HG02610 (cell line): ENCODE data around the gene SMARCA4.
A peak's percentile ranks its signal among the peaks of the same experiment; 100 is the strongest.
"Not testable (repeated sequence)": the region's sequence is repeated elsewhere in the genome, so short reads cannot be mapped to it uniquely, and the experiment has no call there.

ENCODE experiments used
- ATAC-seq: cut with Tn5 transposase; IDR thresholded peaks from one replicate; pipeline ENCODE4 v1.9.1; 2021; ENCODE audit warnings: mild to moderate bottlenecking, moderate library complexity; ENCODE audit not compliant: unreplicated experiment

SMARCA4 gene

DNA sequence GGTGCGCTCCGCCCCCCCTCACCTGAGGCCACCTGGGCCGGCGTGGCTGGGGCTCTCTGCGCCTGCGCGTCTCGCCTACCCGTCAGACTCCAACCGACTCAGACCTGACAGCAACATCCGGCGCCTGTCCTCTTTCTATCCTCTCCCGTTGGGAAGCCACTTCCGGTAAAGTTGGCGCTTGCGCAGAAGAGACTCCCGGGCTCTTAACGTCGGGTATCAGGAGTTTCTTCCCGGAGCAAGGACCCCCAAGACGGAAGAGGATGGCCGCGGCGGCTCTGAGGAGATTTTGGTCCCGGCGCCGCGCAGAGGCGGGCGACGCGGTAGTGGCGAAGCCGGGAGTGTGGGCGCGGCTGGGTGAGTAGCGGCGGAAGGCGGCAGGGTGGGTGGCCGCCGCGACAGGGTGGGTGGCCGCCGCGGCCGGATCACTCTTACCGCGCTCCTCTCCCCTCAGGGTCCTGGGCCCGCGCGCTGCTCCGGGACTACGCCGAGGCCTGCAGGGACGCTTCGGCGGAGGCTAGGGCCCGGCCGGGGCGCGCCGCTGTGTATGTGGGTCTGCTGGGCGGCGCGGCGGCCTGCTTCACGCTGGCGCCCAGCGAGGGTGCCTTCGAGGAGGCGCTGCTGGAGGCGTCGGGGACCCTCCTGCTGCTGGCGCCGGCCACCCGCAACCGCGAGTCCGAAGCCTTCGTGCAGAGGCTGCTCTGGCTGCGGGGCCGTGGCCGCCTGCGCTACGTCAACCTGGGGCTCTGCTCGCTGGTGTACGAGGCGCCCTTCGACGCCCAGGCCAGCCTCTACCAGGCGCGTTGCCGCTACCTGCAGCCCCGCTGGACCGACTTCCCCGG, 32.0 kb upstream of the SMARCA4 start, which contains the start of the genes TIMM29 and YIPF2:
TSS of gene TIMM29 (plus strand) at position 249 of the 839 bp plus-strand sequence. CDS start at position 261, 12 bp downstream.
TSS of gene YIPF2 (minus strand) at position 77 of the 839 bp plus-strand sequence. CDS start 229 bp downstream, outside the sequence.
- peak; percentile 82 for ATAC-seq

DNA sequence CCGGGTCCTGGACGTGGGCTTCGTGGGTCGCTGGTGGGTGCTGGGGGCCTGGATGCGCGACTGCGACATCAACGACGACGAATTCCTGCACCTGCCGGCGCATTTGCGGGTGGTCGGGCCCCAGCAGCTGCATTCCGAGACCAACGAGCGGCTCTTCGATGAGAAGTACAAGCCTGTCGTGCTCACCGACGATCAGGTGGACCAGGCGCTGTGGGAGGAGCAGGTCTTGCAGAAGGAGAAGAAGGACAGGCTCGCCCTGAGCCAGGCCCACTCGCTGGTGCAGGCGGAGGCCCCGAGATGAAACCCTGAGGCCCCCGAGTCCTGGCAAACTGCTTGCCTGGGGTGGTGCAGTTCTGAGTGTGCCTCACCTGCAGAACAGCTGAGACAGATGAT, 31.4 kb upstream of the SMARCA4 start:
- ATAC-seq, result no peak

DNA sequence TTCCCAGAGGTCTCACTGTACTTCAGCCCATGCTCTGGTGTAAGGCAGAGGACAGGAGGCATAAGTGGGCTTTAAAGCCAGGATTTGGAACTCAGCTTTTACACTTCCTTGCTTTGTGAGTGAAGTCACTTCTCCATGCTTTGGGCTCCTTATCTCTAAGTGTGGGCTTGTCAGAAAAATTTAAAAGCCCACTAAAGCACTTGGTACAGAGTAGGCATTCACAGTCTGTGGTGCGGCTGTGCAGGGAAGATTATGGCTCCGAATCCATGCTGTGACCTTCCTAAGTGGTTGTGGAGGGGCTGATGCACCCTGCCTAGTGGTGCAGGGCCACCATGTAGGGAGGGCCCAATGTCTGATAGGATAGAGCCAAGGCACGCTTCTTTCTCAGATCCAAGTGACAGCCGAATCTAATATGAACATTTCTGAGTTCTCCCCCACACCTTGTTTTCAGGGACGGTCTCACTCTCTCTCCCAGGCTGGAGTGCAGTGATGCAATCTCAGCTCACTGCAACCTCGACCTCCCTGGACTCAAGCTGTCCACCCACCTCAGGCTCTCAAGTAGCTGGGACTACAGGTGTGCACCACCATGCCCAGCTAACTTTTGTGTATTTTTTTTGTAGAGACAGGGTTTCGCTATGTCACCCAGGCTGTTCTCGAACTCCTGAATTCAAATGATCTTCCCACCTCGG, 25.3 kb upstream of the SMARCA4 start:
- ATAC-seq, result no peak

DNA sequence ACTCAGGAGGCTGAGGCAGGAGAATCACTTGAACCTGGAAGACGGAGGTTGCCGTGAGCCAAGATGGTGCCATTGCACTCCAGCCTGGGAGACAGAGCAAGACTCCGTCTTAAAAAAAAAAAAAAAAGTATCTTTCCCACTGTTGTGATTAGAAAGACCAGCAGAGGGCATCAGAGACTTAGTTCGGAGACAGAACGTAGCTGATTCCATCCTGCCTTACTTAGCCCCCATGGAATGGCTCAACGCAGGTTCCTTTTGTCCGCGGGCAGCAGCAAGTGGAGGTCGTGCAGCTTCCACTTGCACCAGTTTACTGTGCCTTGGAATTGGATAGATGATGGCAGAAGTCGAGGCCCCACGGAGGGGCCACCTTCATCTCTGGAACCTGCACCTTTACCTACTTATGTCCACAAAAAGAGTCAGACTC, 24.2 kb upstream of the SMARCA4 start:
- no peak for ATAC-seq

DNA sequence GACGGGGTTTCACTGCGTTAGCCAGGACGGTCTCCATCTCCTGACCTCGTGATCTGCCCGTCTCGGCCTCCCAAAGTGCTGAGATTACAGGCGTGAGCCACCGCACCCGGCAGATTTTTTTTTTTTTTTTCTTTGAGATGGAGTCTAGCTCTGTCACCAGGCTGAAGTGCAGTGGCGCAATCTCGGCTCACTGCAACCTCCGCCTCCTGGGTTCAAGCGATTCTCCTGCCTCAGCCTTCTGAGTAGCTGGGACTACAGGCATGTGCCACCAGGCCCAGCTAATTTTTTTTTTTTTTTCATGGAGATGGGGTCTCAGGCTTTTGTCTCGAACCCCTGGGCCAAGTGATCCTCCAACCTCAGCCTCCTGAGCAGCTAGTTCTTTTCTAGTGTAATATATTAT, 19.2 kb upstream of the SMARCA4 start:
- ATAC-seq, result not testable (repeated sequence)

DNA sequence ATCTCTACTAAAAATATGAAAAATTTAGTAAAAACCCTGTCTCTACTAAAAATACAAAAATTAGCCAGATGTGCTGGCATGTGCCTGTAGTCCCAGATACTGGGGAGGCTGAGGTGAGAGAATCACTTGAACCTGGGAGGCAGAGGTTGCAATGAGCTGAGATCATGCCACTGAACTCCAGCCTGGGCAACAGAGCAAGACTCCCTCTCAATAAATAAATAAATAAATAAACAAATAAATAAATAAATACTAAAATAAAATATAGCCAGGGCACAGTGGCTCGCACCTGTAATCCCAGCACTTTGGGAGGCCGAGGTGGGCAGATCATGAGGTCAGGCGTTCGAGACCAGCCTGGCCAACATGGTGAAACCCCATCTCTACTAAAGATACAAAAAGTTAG, 17.4 kb upstream of the SMARCA4 start:
- not testable (repeated sequence) for ATAC-seq

DNA sequence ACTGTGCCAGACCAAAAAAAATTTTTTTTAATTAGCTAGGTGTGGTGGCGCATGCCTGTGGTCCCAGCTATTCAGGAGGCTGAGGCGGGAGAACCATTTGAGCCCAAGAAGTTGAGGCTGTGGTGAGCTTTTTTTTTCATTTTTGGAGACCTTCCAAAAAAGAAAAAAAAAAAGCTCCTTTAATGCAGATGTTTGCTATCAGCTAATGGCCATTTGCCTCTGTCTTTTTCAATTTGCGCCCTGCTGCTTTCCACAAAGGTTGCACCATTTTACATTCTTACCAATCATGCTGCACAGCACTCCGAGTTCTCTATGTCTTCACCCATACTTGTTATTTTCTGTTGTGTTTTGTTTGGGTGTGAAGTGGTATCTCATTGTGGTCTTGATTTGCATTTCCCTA, 15.6 kb upstream of the SMARCA4 start:
- ATAC-seq, result no peak

DNA sequence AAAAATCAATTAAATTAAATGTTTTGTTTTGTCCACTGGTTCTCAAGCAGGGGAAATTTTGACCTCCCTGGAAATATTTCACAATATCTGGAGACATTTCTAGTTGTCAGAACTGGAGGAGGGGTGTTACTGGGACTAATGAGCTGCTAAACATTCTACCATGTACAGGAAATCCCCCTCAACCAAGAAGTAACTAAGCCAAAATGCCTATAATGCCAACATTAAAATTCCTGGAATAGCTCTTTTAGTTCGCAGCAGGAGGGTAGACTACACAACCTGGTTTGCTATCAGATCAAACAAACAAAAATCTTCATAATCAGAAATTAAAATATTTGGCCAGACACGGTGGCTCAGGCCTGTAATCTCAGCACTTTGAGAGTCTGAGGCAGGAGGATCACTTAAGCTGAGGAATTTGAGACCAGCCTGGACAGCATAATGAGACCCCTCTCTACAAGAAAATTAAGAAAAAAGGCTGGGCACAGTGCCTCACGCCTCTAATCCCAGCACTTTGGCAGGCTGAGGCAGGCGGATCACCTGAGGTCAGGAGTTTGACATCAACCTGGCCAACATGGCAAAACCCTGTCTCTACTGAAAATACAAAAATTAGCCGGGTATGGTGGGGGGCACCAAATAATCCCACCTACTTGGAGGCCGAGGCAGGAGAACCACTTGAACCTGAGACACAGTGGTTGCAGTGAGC, 13.7 kb upstream of the SMARCA4 start:
- ATAC-seq, result no peak

DNA sequence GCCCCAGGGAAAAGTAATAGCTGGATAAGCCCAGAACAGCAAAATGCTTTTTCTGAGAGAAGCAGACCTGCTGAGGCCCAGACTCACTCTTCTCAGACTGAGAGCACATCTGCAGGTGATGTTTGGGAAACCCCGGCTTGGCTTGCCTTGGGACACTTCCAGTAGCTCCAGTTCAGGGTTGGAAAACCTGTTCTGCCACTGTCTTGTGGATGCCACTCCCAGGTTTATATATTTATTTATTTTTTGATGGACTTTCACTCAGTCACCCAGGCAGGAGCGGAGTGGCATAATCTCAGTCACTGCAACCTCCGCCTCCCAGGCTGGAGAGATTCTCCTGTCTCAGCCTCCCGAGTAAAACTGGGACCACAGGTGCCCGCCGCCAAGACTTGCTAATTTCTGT, 8.0 kb upstream of the SMARCA4 start:
- ATAC-seq, result no peak

DNA sequence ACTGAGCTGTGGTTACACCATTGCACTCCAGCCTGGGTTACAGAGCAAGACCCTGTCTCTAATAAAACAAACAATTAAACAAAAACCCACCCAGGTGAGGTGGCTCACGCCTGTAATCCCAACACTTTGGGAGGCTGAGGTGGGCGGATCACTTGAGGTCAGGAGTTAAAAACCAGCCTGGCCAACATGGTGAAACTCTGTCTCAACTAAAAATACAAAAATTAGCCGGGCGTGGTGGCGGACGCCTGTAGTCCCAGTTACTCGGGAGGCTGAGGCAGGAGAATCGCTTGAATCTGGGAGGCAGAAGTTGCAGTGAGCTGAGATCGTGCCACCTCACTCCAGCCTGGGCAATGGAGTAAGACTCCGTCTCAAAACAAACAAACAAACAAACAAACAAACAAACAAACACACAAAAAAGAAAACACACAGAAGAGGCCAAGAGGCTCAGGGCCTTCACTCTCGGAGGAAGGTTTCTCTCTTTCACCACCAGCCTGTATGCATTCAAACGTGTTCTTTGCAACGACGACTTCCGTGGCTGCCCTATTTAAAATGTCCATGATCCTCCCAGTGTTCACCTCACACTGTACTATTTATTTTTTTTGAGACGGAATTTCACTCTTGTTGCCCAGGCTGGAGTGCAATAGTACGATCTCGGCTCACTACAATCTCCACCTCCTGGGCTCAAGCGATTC, 1.4 kb upstream of the SMARCA4 start:
- not testable (repeated sequence) for ATAC-seq

DNA sequence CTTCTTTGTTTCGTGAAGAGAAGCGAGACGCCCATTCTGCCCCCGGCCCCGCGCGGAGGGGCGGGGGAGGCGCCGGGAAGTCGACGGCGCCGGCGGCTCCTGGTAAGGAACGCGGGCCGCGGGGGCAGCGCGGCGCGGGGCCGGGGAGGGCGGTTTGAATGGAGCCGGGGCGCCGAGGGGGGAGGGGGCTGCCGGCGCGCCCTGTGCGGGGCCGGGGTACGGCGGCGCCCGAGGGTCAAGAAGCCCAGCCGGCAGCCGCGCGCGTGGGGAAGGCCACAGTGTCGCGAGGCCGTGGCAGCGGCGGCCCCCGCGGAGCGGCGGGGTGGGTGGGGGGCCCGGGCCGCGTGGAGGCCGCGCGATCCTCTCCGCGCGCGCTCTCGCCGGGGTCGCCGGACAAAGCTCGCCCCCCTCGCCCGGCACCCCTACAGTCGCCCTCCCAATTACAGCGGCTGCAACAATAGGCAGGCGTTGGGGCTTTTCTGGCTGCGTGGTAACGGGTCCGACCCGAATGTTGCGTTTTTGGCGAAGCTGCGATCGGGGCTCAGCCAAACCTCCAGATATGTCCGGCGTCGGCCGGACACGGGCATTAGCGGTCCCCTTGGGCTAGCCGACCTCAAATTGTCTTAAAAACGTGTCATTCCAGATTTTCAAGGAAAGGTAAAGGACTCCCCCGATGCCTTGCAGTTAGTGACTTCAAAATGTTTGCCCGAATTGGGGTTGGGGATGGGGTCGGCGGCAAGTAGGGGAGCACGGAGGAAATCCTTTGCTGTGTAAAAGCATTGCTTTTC, 437 bp downstream of the SMARCA4 start:
- ATAC-seq, result peak; percentile 34

DNA sequence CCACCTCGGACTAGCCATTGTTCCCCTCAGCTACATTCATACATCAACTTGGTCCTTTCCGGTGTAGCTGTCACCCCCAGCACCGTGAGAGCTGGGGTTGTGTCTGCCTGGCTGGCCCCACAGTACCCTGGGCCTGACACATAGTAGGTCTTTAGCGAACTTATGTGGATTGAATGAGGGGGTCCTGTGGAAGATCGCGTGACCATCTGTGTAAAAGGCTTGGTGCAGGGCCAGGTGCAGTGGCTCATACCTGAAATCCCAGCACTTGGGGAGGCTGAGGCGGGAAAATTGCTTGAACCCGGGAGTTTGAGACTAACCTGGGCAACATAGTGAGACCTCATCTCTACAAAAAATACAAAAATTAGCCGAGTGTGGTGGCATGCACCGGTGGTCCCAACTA, 2.0 kb downstream of the SMARCA4 start:
- ATAC-seq, result no peak

DNA sequence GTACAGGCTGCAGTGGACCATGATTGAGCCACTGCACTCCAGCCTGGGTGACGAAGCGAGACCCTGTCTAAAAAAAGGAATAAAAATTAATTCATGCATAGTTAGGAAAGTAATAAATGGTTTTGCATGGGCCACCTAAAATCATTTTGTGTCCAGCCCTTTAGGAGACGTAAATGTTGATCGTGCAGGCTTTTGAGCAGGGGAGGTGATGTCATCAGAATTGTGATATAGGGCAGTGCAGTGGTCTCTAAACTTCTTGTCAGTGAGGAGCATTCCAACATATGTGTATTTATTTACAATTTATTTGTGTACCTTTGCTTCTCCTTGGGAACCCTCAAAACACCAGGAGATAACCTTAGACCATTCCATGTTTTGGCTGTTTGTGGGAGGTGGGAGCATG, 3.0 kb downstream of the SMARCA4 start:
- no peak for ATAC-seq

DNA sequence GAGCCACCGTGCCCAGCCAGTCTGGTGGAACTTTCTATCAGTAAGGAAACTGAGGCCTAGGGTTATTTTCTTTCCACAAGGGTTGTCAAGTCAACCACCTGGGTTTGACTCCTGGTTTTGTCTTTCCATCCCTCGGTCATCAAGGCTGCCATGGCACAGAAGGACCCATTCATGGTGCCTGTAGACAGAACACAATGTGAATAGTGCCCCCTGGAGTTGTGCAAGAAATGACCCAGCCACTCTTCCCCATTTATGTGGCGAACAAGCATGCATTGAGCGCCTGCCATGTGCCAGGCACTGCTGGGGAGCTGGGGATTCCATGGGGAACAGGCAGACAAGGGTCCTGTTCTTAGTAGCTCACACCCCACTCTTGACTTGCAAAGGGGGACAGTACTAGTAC, 4.1 kb downstream of the SMARCA4 start:
- ATAC-seq, result no peak

DNA sequence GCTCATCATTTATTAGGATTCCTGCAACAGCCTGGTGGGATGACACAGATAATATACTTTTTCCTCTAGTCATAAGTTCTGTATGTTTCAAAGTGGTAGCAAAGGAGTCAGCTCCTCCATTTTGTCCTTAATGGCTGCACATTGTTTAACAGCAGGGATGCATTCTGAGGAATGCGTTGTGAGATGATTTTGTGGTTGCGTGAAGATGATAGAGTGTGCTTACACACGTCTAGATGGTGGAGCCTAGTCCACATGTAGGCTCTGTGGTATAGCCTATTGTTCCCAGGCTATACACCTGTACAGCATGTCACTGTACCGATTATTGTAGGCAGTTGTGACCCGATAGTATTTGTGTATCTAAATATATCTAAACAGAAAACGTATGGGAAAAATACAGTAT, 4.6 kb downstream of the SMARCA4 start:
- no peak for ATAC-seq

DNA sequence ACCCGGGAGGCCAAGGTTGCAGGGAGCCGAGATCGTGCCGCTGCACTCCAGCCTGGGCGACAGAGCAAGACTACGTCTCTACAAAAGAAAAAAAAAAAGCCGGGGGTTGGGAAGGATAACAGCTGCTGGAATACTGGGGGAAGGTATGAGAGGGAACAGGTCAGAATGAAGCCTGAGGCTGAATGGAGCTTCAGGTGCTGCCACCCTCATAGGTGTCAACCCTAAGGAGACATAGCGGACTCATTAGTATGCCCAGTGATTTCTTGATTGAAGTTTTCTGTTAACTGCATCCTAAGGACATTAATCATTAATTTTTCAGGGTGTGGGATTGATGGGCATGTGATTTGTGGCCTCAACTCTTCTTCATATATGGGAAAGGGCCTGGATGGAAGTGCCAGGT, 6.0 kb downstream of the SMARCA4 start:
- no peak for ATAC-seq

DNA sequence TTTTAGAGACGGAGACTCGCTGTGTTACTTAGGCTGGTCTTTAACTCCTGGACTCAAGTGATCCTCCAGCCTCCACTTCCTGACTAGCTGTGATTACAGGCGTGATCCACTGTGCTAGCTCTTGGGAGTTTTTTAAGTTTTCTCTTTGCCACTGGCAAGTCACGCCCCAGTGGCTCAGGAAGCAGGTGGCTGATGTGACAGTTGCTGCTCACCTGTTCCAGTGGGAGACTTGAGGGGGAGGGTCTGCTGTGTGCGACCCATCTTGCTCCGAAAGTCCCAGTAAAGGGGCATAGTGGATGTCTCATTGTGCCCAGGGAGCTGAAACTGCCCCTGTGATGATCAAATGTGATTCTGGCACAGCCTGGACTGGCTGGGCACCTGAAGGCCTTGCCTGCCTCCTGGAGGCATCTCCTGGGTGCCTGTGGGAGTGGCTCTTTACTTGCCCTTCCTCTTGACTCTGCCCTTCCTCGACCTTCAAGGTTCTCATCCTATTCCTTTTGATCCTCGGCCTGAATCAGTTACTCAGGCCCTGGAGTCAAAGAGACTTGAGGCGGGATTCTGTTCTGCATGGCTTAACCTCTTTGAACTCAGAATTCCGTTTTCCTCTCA, 7.8 kb downstream of the SMARCA4 start:
- ATAC-seq, result no peak

DNA sequence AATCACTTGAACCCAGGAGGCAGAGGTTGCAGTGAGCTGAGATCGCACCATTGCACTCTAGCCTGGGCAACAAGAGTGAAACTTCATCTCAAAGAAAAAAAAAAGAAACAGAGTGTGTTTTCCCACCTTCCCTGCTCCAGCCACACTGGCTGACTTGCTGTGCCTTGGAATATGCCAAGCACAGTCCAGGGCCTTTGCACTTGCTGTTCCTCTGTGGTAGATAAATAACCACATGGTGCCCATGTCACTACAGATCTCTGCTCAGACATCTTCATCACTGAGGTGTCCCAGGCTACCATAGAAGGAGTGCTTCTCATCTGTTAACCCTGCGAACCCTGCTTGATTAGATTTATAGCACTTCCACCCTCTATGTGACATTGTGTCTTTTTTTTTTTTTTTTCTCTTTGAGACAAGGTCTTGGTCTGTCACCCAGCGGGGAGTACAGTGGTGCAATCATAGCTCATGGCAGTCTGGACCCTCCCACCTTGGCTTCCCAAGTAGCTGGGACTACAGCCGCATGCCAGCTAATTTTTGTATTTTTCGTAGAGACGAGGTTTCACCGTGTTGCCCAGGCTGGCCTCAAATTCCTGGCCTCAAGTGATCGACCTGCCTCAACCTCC, 10.4 kb downstream of the SMARCA4 start:
- ATAC-seq, result no peak
